Testis (tissue), 2 donors: ENCODE data around the gene MEG3.

Experiments
- POLR2A ChIP-seq: fragments of 450-650 bp; IDR thresholded peaks from one replicate; pipeline ENCODE4 v1.6.1; 2017; ENCODE audit warnings: antibody characterized with exemption, mild to moderate bottlenecking, moderate library complexity
- TF ChIP-seq, protein P1 (sequence below), 3 experiments: fragments of 450-650 bp in 2 of 3; fragments of 200-600 bp in 1 of 3; sonication (generic) in 1 of 3; IDR thresholded peaks; one replicate each; pipeline ENCODE4 v1.5.1; 2016 to 2019; ENCODE audit warnings: antibody characterized with exemption in 3 of 3, mild to moderate bottlenecking in 2 of 3, moderate library complexity in 1 of 3

DNA sequence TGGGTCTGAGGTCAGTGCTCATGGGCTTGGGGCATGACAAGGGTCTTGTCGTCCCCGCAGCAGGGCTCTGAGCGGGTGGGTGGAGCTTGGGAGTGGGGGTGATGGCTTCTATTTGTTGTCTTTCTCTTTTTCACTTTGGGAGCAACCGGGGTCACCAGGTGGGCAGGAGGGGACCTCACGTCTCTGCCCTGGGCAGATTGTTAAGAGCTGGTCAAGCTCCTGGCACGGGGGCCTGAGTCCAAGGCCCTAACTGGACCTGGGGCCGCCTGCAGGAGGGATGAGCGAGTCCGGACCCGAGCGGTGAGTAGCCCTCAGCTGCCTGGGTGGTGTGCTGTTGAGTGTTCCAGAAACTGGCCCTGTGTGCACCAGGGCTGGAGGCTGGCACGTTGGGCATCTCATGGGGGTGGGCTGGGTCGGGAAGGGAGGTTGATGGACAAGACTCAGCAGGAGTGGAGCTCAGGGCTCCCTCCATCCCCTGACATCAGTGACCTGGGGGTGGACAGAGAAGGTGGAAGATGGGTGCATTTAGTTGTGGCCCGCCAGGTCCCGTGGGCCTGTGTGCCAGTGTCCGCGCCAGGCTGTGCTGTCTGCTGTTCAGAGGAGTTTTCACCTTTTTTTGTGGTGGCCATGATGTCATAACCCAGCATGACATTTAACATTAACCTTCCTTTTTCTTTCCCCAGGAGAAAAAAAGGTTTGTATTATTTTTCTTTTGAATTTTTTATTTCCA, 50.1 kb downstream of the MEG3 start:
- TF ChIP-seq, protein P1, sequence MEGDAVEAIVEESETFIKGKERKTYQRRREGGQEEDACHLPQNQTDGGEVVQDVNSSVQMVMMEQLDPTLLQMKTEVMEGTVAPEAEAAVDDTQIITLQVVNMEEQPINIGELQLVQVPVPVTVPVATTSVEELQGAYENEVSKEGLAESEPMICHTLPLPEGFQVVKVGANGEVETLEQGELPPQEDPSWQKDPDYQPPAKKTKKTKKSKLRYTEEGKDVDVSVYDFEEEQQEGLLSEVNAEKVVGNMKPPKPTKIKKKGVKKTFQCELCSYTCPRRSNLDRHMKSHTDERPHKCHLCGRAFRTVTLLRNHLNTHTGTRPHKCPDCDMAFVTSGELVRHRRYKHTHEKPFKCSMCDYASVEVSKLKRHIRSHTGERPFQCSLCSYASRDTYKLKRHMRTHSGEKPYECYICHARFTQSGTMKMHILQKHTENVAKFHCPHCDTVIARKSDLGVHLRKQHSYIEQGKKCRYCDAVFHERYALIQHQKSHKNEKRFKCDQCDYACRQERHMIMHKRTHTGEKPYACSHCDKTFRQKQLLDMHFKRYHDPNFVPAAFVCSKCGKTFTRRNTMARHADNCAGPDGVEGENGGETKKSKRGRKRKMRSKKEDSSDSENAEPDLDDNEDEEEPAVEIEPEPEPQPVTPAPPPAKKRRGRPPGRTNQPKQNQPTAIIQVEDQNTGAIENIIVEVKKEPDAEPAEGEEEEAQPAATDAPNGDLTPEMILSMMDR (IDR thresholded peaks at IDR 0.05): no peak
- TF ChIP-seq POLR2A: no peak
